Activated CD8-positive, alpha-beta memory T cell treated with anti-CD3 and anti-CD28 coated beads, Interleukin-2, amount 50 U/mL, for 4 hours (primary cell): Measurements from ENCODE around the gene PACS1.

ENCODE experiments used
- DNase-seq: peaks from one replicate; pipeline ENCODE4 v3.0.0-alpha.2; 2020

PACS1 gene

GRCh38 chr11:66278363-66279091 is 208.5 kb downstream of the PACS1 start:
- no peak for DNase-seq

GRCh38 chr11:66279092-66279734 is 209.1 kb downstream of the PACS1 start:
- no peak for DNase-seq

- no peak for DNase-seq
These were observed 210.4 kb downstream of the PACS1 start for GRCh38 chr11:66280428-66280827.

- DNase-seq, result no peak
These were observed 210.9 kb downstream of the PACS1 start for GRCh38 chr11:66281001-66281400.

GRCh38 chr11:66281776-66282467 is 211.8 kb downstream of the PACS1 start:
- DNase-seq, result no peak

- DNase-seq, result peak; percentile 99
These were observed 212.7 kb downstream of the PACS1 start for GRCh38 chr11:66282468-66283455.

GRCh38 chr11:66283461-66284105 is 213.5 kb downstream of the PACS1 start:
- no peak for DNase-seq

GRCh38 chr11:66284526-66285078 is 214.5 kb downstream of the PACS1 start:
- no peak for DNase-seq

GRCh38 chr11:66285250-66285947 is 215.3 kb downstream of the PACS1 start:
- DNase-seq, result no peak

- DNase-seq, result no peak
These were observed 216.6 kb downstream of the PACS1 start for GRCh38 chr11:66286699-66287098.

- no peak for DNase-seq
These were observed 217.3 kb downstream of the PACS1 start for GRCh38 chr11:66287211-66287888.

GRCh38 chr11:66287889-66288670 is 218.0 kb downstream of the PACS1 start:
- no peak for DNase-seq

GRCh38 chr11:66288671-66289547 is 218.8 kb downstream of the PACS1 start, which contains the start of gene YIF1A:
Gene YIF1A (minus strand): TSS chr11:66289143. CDS start chr11:66288985, 158 bp downstream.
- DNase-seq, result peak; percentile 96

GRCh38 chr11:66289548-66290329 is 219.7 kb downstream of the PACS1 start:
- DNase-seq, result peak; percentile 72

GRCh38 chr11:66290330-66290621 is 220.2 kb downstream of the PACS1 start:
- DNase-seq, result no peak

GRCh38 chr11:66291303-66291705 is 221.2 kb downstream of the PACS1 start:
- no peak for DNase-seq

GRCh38 chr11:66291706-66292542 is 221.9 kb downstream of the PACS1 start, which contains the start of gene TMEM151A:
Gene TMEM151A (plus strand): TSS chr11:66291894. CDS start chr11:66292014, 120 bp downstream.
- no peak for DNase-seq
